SK-N-SH treated with all-trans-retinoic acid at 6 μM for 48 hours (cell line): ENCODE measurements around the gene KRT39.

Experiments
- CREB5 ChIP-seq: fragments of 250-450 bp; sonication (Bioruptor Pico); IDR thresholded peaks from 2 replicates; pipeline ENCODE4 v1.5.1; 2020; ENCODE audit warnings: low read depth, mild to moderate bottlenecking, moderate library complexity
- CSRNP3 ChIP-seq: fragments of 250-450 bp; sonication (Bioruptor Pico); IDR thresholded peaks from 2 replicates; pipeline ENCODE4 v1.5.1; 2021; ENCODE audit warnings: mild to moderate bottlenecking, moderate library complexity
- ESRRG ChIP-seq: fragments of 250-450 bp; sonication (Bioruptor Pico); IDR thresholded peaks from 2 replicates; pipeline ENCODE4 v1.6.1; 2021; ENCODE audit warnings: mild to moderate bottlenecking
- PATZ1 ChIP-seq: fragments of 250-450 bp; sonication (Bioruptor Pico); IDR thresholded peaks from 2 replicates; pipeline ENCODE4 v1.8.0; 2020; ENCODE audit warnings: mild to moderate bottlenecking, moderate library complexity, borderline replicate concordance
- SNAI2 ChIP-seq: fragments of 250-450 bp; sonication (Bioruptor Pico); IDR thresholded peaks from 2 replicates; pipeline ENCODE4 v1.5.0; 2020; ENCODE audit warnings: mild to moderate bottlenecking, moderate library complexity
- TOX ChIP-seq: fragments of 250-450 bp; sonication (Bioruptor Pico); IDR thresholded peaks from 2 replicates; pipeline ENCODE4 v1.8.0; 2021; ENCODE audit warnings: mild to moderate bottlenecking, moderate library complexity, borderline replicate concordance
- ZFP3 ChIP-seq: fragments of 250-450 bp; sonication (Bioruptor Pico); IDR thresholded peaks from 2 replicates; pipeline ENCODE4 v1.5.0; 2020; ENCODE audit warnings: mild to moderate bottlenecking, moderate library complexity
- ZFP30 ChIP-seq: fragments of 450-650 bp; formaldehyde crosslinking; IDR thresholded peaks from 2 replicates; pipeline ENCODE4 v1.5.0; 2022; ENCODE audit warnings: mild to moderate bottlenecking, moderate library complexity

GRCh38 chr17:40909755-40910154 lies 57.0 kb downstream of the KRT39 start:
- TF ChIP-seq TOX (CRISPR knock-in tag) (no peak), PATZ1 (CRISPR knock-in tag) (no peak), ESRRG (CRISPR knock-in tag) (no peak), CSRNP3 (no peak), ZFP3 (no peak), CREB5 (CRISPR knock-in tag) (no peak), ZFP30 (CRISPR knock-in tag) (no peak), SNAI2 (no peak)
